Measurements from ENCODE around the gene C1QTNF12.

The C1QTNF12 gene

GRCh38 chr1:1210726-1211540, 35.6 kb downstream of the C1QTNF12 start:
- no peak for DNase-seq

DNA sequence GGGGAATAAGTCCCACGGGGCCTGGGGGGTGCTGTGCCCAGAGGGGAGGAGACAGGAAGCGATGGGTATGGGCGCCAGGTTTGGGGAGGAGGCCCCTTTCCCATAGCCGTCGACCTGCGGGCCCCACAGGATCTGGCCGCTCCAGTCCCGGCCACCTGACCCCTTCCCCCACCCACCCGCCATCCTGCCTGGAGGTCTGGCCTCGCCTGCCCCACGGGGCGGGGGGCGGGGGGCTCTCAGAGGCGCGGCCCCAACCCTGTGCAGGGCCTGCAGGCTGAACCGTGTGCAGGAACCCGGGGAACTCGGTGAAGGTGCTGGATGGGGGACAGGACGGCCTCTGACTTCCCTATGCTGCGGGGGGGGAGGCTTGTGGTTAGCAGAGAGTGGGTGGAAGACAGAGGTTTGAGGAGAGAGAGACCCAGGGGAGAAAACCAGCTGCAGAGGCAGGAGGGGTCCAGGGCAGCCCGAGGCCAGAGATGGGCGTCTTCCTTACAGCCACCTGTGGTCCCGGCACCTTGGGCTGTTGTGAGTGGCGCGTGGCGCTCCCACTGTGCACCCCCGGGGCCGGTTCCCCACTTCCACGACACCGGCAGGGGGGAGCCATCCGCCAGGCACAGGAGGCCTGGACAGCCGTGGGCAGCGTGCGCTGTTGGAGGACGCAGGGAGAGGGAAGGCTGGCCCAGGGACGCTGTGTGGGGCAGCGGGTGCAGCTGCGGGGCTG, 37.6 kb downstream of the C1QTNF12 start:
- no peak for DNase-seq

DNA sequence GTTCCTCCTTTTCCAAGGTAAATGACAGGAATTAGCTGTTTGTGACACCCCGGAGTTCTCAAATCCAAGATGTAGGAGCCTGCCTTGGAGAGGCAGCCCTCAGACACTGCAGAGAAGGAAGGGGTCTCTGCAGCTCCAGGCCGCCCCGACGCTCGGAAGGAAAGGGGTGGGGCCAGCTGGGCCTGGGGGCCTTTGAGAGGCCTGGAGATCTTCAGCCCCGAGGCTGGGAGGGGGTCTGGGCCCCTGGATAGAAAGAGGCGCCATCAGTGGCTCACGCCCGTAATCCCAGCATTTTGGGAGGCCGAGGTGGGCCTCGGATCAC, 39.0 kb downstream of the C1QTNF12 start:
- no peak for DNase-seq

DNA sequence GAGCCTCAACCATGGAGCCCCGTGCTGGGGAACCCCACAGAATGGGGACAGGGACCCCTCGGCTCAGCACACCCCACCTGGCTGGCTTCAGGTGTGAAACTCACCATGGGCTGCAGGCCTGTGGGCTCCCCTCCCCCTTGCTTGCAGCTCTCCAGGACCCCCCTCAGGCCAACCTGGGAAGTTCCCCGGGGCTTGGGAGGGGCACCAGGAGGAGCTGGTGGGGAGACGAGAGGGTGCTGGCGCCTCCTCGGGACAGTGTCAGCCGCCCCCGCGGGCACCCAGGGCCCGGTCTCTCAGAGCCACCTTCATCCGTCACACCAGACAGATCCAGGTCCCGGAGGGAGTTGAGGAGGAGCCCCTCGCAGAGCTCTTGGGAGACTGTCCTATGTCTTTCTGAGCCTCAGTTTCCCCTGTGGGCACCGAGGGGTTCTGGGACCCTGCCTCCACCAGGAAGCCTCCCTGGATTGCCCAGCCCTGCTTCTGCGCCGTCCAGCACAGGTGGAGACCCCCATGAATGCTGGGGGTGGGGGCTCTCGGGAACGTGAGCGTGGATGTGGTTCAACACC, 39.5 kb downstream of the C1QTNF12 start:
- DNase-seq = no peak

DNA sequence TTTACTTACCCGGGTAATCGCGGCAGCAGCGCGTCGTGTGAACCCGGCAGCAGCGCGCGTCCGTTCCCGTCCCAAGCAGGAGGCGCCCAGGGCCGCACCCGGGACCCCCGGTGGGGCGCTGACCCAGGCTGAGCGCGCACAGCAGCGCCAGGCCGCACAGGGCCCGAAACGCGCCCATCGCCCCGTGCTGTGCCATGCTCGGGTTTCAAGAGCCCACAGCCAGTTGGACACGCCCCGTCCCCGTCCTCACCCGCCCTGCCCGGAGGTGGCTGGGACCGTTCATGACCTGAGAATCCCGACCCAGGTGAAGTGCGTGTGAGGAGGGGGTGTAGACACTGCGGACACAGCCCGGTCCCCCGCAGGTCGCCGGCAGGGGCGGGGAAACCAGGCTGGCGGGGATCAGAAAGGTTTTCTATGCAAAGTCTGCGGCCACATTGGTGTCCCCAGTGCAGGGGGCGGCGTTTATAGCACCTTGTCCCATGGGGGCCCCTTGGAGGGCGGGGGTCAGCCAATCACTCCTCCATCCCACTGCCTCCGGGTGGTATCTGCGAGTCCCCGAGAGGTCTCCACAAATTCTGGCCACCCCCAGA, 40.1 kb downstream of the C1QTNF12 start, which contains the start of gene TNFRSF18:
TNFRSF18 (minus strand) TSS at position 217 of the 590 bp plus-strand sequence; CDS start at position 196, 21 bp downstream.
- DNase-seq = no peak

DNA sequence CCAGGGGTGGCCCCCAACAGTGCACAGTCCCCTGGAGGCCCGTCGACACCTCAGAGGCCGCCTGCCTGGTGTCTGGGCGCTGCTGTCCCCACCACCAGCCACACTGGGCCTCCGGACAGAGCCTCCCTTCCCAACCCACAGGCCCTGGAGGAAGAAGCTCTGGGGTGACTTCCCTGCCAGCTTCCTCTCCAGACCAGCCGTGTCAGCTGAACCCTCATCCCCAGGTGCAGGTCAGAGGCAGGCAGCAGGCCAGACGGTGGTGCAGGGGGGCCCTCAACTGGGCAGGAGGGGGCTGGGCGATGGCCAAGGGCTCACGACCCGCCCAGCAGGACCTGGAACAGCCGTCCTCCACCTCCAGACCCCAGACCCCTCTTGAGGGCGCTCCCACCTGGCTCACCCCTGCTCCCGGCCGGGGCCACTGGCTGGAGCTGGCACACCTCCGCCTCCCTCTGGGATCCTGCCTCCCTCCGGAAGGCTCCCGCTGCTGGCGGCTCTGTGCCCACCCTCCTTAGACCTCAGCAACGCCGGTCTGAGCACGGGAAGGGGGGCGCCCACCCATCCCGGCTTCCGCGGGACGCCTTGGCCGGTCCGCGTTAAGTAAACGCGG, 40.6 kb downstream of the C1QTNF12 start:
- no peak for DNase-seq

GRCh38 chr1:1204998-1205768, 41.3 kb downstream of the C1QTNF12 start:
- no peak for DNase-seq

DNA sequence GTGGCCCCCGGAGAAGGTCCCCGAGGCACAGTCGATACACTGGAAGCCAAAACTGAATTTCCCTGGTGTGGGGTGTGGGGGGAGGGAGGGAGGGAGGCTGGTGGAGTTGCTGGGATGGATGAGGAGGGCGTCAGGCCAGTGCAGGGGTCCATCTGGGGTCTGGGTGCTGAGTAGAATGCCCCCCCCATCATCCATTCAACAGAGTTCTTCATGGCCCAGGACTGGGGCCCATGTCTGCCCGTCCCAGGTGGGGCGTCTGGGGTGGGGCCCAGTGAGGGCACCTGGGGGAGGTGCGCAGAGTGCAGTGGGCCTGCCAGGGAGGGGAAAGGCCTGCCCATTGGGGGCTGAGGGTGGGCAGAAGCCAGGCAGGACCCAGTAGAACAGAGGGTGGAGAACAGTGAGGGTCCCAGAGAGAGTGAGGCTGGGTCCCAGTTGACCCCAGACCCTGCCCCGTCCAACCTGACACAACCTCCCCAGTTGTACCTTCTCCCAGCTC, 42.0 kb downstream of the C1QTNF12 start:
- no peak for DNase-seq

DNA sequence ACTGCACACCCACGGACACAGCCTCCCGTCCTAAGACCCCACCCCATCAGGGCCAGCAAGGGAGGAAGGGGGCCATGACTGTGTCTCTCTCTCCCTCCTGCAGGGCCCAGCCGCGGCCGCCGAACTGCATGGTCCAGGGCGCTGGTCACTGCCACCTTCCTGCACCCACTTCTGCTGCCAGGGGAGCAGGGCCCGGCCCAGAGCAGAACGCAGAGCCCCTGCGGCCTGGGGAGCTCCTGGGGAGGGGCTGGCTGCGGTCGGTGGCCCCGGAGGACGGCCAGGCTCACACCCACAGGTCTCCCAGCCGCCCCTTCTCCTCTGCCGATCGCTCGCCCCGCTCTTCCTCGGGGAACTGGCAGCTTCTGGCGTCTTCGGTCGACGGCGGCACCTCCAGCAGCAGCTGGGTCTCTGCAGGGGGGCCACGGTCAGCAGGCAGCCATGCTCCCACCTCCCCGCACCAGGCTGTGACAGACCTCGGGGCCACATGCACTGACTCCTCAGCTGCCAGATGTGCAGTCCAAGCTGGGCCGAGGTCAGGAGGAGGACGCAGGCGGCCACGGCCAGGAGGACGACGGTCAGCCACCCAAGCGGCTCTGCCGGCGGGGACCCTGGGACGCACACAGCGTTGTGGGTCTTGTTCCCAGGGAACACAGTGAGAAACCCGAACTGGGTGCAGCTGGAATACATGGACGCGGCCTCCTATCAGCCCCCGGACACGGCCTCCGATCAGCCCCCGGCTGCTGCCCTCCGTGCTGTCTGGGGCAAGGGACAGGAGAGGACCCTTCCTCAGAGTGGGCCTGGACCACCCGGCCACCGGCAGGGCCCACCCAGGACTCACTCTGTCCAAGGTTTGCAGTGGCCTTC, 42.7 kb downstream of the C1QTNF12 start:
- no peak for DNase-seq

- no peak for DNase-seq
Measured at GRCh38 chr1:1202831-1203560, 43.5 kb downstream of the C1QTNF12 start.

- no peak for DNase-seq
Measured at GRCh38 chr1:1200876-1201810, 45.4 kb downstream of the C1QTNF12 start.

GRCh38 chr1:1199961-1200875, 46.3 kb downstream of the C1QTNF12 start:
- no peak for DNase-seq

GRCh38 chr1:1199141-1199960, 47.2 kb downstream of the C1QTNF12 start:
- DNase-seq = no peak

DNA sequence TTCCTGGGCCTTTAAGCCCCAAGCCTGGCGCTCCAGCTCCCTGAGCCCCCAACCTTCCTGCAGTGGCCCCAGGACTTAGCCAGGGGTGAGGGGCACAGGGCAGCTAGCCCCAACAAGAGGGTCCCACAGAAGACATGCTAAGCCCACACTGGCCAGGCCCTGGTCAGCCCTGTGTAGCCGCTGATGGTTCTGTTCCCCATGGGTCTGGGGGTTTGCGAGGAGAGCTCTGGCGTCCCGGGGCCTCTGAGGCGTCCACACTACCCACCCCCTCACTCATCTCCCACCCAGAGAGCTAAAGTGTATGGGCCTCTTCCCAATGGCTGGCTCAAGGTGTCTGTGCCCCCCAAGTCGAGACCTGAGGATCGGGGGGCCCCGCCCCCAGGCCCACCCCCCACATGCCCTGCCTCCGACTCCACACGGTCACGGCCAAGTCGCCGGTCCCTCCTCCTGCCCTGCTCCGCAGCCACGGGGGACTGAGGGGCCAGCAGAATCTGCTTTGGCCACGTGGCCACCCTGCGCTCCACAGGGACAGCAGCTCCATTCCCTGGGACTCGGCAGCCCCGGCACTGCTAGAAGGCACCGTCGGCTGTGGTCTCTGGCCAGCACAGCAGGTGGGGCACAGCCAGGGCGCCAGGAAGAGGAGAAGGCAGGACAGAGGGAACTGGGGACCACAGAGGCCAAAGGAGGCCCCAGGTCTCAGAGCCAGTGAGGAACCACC, 47.9 kb downstream of the C1QTNF12 start:
- DNase-seq = no peak

GRCh38 chr1:1197551-1198422, 48.7 kb downstream of the C1QTNF12 start:
- no peak for DNase-seq

GRCh38 chr1:1197188-1197500, 49.4 kb downstream of the C1QTNF12 start:
- no peak for DNase-seq

All from activated CD4-positive, alpha-beta T cell treated with anti-CD3 and anti-CD28 coated beads, Interleukin-2, amount 50 U/mL, for 16 hours (primary cell).